PC-3 (cell line): ENCODE results near the gene CDC16.

Experiments
- CTCF ChIP-seq: fragments of 300-600 bp; sonication (generic); conservative IDR thresholded peaks from 2 replicates; pipeline ENCODE4 v1.5.1; 2017; ENCODE audit warnings: antibody characterized with exemption, low read depth, mild to moderate bottlenecking, low read length
- EZH2 ChIP-seq: fragments of 300-600 bp; sonication (generic); IDR thresholded peaks from one replicate; pipeline ENCODE4 v1.6.1; 2017; ENCODE audit warnings: antibody characterized with exemption, mild to moderate bottlenecking, low read length; ENCODE audit not compliant: unreplicated experiment
- EZH2phosphoT487 ChIP-seq: fragments of 300-600 bp; sonication (generic); IDR thresholded peaks from 2 replicates; pipeline ENCODE4 v1.6.1; 2018; ENCODE audit warnings: mild to moderate bottlenecking, antibody characterized with exemption, low read length, borderline replicate concordance

GRCh38 chr13:114315074-114315785, 80.5 kb downstream of the CDC16 start:
- TF ChIP-seq CTCF (no peak), EZH2 (no peak), EZH2phosphoT487 (no peak)
